ENCODE results near the gene FBXW9. TPM values are rescaled to one million over a fixed set of nuclear protein-coding genes. Genes with fewer than 3 reads are reported as not detected.
A peak's percentile ranks its signal among the peaks of the same experiment; 100 is the strongest.
"Not testable (repeated sequence)": the region's sequence is repeated elsewhere in the genome, so short reads cannot be mapped to it uniquely, and the experiment has no call there.

FBXW9 gene
- total RNA-seq, 1 experiment from 2014 or later, result 13.2 TPM

DNA sequence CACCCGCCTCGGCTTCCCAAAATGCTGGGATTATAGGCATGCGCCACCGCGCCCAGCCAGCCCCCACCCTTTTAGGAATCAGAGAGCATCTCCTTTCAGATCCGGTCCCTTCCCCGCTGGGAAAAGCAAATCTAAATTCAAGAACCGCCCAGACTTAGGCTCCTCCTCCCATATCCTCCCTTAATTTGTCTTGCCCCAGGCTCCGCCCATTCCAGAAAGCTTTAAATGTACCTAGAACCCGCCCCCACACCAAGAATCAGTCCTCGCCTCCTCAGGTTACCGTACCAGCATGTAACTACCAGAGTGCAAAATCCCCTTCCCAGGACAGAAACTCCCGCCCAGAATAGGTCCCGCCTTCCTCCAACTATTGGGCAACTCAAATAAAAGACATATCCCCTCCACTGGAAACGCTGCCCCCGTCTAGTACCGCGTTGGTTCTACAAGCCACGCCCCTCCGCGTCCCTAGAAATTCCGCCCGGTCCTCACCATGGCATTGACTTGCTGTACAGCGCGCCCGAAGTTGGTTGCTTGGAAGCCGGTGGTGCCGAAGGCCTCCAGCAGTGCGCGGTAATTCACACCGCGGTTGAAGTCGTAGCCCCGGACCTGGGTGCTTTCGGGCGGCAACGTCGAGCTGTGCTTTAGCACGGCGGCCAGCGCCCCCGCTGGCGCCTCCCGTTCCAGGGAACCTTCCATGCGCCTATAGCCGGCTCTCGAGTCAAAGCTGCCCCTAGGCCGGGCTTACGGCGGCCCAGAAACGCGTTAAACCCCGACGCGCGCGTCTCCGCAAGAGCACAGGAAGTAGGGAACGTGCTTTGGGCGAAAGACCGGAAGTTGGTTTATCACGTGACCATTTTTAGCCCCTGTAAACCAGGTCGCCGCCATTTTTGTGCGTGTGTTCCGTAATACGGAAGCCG is 15.1 kb downstream of the FBXW9 start, which contains the start of gene DHPS:
Gene DHPS, minus strand, starts transcription at position 807 of the 914 bp plus-strand sequence. Its CDS starts 114 bp downstream, at position 693.
- H3K4me3 ChIP-seq, result peak within 1 kb of the TSS; percentile 83
- H3K9me3 ChIP-seq (replicated peaks), result no peaks in the 10 kb centered on the region
- DNase-seq (ENCODE audit: low read depth in 1 of 2, low spot score in 2 of 2), result peak; percentile 93 to 95
- peak within 1 kb of the TSS; percentile 95 for H3K27ac ChIP-seq
- H3K4me1 ChIP-seq (replicated peaks), result no peaks in the 10 kb centered on the region
- H3K27me3 ChIP-seq (replicated peaks), result no peaks in the 10 kb centered on the region
- H3K36me3 ChIP-seq, result peaks cover 37% of the 10 kb centered on the region

DNA sequence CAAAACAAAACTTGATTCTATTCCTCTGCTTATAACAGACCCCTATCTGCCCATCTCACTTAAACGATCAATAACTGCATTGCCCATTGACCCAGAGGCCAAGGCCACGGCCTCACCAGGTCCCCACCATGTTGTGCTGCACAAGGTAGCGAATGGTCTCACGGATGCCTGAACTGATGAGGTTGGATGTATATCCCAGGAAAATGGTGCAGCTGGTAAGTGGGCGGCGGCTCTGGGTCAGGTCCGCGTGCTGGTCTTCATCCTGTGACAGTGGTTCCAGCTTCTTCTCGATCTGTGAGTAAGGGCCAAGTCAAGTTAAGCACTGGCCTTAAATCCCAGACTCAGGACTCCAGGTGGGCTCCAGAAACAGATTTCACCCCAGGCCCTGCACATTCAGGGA is 16.4 kb downstream of the FBXW9 start:
- Histone ChIP-seq H3K27ac (no peak overlapping the region), H3K4me1 (replicated peaks) (no peaks in the 10 kb centered on the region), H3K36me3 (peaks cover 50% of the 10 kb centered on the region), H3K27me3 (replicated peaks) (no peaks in the 10 kb centered on the region), H3K9me3 (replicated peaks) (no peaks in the 10 kb centered on the region), H3K4me3 (no peak overlapping the region)
- no peak for DNase-seq (ENCODE audit: low read depth in 1 of 2, low spot score in 2 of 2)

DNA sequence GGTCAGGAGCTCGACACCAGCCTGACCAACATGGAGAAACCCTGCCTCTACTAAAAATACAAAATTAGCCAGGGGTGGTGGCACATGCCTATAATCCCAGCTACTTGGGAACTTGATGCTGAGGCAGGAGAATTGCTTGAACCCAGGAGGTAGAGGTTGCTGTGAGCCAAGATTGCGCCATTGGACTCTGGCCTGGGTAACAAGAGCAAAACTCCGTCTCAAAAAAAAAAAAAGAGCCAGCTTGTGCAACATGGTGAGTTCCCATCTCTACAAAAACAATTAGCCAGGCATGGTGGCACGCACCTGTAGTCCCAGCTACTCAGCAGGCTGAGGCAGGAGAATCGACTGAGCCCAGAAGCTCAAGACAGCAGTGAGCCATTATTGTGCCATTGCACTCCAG is 18.4 kb downstream of the FBXW9 start:
- not testable (repeated sequence) for H3K4me3 ChIP-seq; H3K9me3 ChIP-seq (replicated peaks); DNase-seq (ENCODE audit: low read depth in 1 of 2, low spot score in 2 of 2); H3K4me1 ChIP-seq (replicated peaks); H3K27me3 ChIP-seq (replicated peaks); H3K27ac ChIP-seq
- peaks cover 66% of the 10 kb centered on the region for H3K36me3 ChIP-seq

DNA sequence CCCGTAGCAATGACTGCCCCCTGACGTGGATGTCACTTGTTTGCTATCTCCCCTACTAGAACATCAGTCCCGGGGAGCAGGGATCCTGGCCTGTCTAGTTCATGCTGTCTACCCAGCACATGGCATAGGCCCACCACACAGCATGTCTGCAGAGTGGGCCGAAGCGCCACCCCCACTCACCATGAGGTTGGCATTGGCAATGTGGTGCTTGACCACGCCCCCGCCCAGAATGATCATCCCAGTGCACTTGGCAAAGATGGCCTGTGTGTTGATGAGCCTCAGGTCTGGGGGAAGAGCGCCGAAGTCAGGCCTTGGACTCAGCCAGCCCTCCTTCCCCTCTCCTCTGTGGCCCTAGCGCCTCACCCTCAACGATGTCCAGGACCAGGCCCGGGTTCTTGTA is 19.5 kb downstream of the FBXW9 start:
- no peak for DNase-seq (ENCODE audit: low read depth in 1 of 2, low spot score in 2 of 2)
- no peaks in the 10 kb centered on the region for H3K27me3 ChIP-seq (replicated peaks)
- H3K27ac ChIP-seq, result no peak overlapping the region
- H3K4me3 ChIP-seq, result no peak overlapping the region
- H3K36me3 ChIP-seq, result peaks cover 77% of the 10 kb centered on the region
- no peaks in the 10 kb centered on the region for H3K4me1 ChIP-seq (replicated peaks)
- no peaks in the 10 kb centered on the region for H3K9me3 ChIP-seq (replicated peaks)

DNA sequence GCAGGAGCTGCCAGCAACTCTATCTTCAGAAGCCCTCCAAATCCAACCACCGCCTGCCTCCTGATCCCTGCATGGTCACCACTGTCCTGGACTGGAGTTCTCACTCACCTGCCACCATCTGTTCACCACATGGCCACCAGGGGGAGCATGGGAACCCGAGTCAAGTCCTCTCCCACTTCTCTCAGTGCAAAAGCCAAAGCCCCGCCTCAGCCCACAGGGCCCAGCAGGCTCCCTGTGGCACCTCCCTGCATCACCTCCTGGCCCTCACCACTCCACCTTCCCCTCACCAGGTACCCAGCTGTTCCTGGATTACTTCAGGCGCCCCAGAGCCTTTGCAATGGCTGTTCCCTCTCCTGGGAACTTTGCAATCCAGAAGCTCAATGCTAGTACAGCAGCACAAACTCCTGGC is 20.0 kb downstream of the FBXW9 start:
- no peaks in the 10 kb centered on the region for H3K27me3 ChIP-seq (replicated peaks)
- peak; percentile 52 to 92 for DNase-seq (ENCODE audit: low read depth in 1 of 2, low spot score in 2 of 2)
- no peaks in the 10 kb centered on the region for H3K4me1 ChIP-seq (replicated peaks)
- peaks cover 78% of the 10 kb centered on the region for H3K36me3 ChIP-seq
- no peak overlapping the region for H3K4me3 ChIP-seq
- H3K9me3 ChIP-seq (replicated peaks), result no peaks in the 10 kb centered on the region
- H3K27ac ChIP-seq, result no peak overlapping the region

DNA sequence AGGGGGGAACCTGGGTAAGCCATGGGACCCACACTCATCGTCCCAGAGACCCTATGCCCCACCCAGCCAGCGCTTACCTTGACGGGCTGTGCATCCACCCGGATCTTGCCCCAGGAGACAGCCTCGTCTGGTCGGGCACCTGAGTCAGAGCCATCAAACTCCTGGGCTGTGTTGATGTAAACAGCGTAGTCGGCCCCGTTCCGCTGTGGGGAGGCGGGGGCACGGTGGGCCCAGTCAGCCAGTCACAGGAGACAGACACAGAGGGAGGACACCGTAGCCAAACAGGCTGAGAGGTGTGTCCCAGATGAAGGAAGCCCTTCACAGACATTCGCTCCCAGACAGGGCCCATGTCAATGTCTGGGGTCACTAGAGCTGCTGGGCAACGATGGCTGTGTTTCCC is 20.5 kb downstream of the FBXW9 start:
- no peak overlapping the region for H3K27ac ChIP-seq
- DNase-seq (ENCODE audit: low read depth in 1 of 2, low spot score in 2 of 2), result no peak

DNA sequence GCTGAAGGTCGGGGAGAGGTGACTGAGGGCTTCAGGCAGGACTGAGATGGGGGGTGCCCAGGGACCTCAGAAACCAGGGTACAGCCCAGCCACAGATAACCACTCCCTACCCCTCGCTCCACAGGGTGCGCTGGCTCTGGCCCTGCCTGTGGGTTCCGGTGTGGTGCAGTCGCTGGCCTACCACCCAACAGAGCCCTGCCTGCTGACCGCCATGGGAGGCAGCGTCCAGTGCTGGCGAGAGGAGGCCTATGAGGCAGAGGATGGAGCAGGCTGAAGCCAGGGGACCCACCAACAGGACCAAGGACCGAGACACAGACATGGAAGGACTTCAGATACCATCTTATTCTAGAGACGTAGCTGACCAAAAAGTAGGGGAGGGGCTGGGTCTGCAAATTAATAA is 21.0 kb downstream of the FBXW9 start:
- no peak overlapping the region for H3K27ac ChIP-seq
- H3K9me3 ChIP-seq (replicated peaks), result no peaks in the 10 kb centered on the region
- no peaks in the 10 kb centered on the region for H3K27me3 ChIP-seq (replicated peaks)
- H3K4me1 ChIP-seq (replicated peaks), result peaks cover 3% of the 10 kb centered on the region; the same call in 1 of the 2 replicates
- no peak for DNase-seq (ENCODE audit: low read depth in 1 of 2, low spot score in 2 of 2)
- no peak overlapping the region for H3K4me3 ChIP-seq
- peaks cover 82% of the 10 kb centered on the region for H3K36me3 ChIP-seq

More for the DNA sequence above, 20.5 kb downstream of the FBXW9 start:
- Histone ChIP-seq H3K27me3 (replicated peaks) (no peaks in the 10 kb centered on the region), H3K9me3 (replicated peaks) (no peaks in the 10 kb centered on the region), H3K4me3 (no peak overlapping the region), H3K36me3 (peaks cover 77% of the 10 kb centered on the region), H3K4me1 (replicated peaks) (no peaks in the 10 kb centered on the region)

DNA sequence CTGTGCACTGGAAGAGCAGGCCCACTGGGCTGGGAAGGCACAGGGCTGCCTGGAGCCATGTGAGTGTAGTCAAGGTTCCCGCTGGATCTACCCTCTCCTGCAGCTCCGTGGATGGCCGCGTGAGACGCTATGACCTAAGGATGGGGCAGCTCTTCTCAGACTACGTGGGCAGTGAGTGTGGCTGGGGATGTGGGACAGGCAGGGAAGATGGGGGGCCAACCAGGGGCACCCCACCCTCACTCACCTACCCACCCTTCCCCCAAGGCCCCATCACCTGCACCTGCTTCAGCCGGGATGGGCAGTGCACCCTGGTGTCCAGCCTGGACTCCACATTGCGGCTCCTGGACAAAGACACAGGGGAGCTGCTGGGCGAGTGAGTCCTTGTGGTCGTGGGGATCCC is 23.7 kb downstream of the FBXW9 start:
- no peaks in the 10 kb centered on the region for H3K27me3 ChIP-seq (replicated peaks)
- no peak for DNase-seq (ENCODE audit: low read depth in 1 of 2, low spot score in 2 of 2)
- H3K36me3 ChIP-seq, result peaks cover 68% of the 10 kb centered on the region
- H3K4me3 ChIP-seq, result no peak overlapping the region
- peaks cover 16% of the 10 kb centered on the region for H3K4me1 ChIP-seq (replicated peaks)
- H3K9me3 ChIP-seq (replicated peaks), result no peaks in the 10 kb centered on the region
- no peak overlapping the region for H3K27ac ChIP-seq

DNA sequence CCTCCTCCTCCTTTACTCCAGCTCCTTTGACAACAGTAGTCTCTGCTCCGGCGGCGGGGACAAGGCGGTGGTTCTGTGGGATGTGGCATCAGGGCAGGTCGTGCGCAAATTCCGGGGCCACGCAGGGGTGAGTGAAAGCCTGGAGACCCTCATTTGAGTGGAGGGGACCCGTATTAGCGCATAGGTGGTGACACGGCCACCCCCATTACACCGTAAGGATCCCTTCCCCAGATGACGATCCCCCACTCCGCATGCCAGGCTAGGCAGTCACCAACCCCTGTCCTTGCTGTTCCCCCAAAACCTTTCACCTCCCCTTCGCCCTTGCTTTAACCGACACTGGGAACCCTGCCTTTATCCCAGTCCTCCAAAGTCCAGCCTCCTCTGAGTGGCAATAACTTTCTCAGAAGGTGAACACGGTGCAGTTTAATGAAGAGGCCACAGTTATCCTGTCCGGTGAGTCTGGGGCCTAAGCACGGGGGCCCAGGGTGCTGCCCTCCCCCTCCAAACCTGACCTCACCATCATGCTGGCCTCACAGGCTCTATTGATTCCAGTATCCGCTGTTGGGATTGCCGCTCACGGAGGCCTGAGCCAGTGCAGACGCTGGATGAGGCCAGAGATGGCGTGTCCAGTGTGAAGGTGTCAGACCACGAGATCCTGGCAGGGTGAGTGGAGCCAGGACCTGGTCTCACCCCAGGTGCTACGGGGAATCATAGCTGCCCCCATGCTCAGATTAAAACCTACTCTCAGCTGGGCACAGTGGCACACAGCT is 26.1 kb downstream of the FBXW9 start:
- H3K4me1 ChIP-seq (replicated peaks), result peaks cover 28% of the 10 kb centered on the region
- H3K27me3 ChIP-seq (replicated peaks), result no peaks in the 10 kb centered on the region
- peak overlapping the region; percentile 70 for H3K4me3 ChIP-seq
- DNase-seq (ENCODE audit: low read depth in 1 of 2, low spot score in 2 of 2), result no peak
- H3K27ac ChIP-seq, result peak overlapping the region; percentile 94
- H3K36me3 ChIP-seq, result peaks cover 50% of the 10 kb centered on the region
- H3K9me3 ChIP-seq (replicated peaks), result no peaks in the 10 kb centered on the region

DNA sequence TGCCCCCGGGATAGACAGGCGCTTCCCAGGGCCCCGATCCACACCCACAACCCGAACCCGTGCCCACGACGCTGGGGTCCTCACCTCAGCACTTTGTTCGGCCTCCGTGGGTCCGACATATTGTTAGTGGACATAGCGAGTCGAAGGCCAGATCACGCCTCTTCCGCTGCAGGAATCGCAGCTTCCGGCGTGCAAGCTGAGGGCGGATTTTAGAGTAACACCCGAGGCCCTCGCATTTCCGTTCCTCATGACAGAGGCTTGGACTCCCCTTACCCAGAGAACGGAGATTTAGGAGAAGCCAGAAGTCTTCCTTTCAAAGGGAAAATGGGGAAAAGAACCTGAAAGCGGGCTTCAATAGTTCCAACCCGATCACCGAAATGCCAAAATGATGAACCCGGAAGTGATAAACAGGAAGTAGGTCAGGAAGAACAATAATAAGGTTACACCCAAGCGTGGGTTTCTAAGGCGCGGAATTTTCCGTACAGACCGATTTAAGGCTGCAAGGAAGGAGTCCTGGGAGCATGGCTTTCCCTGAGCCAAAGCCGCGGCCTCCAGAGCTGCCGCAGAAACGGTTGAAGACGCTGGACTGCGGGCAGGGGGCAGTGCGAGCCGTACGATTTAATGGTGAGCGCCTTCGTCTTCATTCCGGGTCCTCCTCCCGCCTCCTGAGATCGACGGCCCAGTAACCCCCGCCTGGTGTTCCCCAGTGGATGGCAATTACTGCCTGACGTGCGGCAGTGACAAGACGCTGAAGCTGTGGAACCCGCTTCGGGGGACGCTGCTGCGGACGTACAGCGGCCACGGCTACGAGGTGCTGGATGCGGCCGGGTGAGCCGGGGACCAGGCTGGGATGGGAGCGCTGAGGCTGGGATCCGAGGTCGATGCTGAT is 26.9 kb downstream of the FBXW9 start:
- Histone ChIP-seq H3K4me3 (peak overlapping the region; percentile 70), H3K27ac (peak overlapping the region; percentile 94), H3K9me3 (replicated peaks) (no peaks in the 10 kb centered on the region), H3K36me3 (peaks cover 51% of the 10 kb centered on the region), H3K4me1 (replicated peaks) (peaks cover 28% of the 10 kb centered on the region), H3K27me3 (replicated peaks) (no peaks in the 10 kb centered on the region)
- DNase-seq (ENCODE audit: low read depth in 1 of 2, low spot score in 2 of 2), result peak; percentile 76 to 94

DNA sequence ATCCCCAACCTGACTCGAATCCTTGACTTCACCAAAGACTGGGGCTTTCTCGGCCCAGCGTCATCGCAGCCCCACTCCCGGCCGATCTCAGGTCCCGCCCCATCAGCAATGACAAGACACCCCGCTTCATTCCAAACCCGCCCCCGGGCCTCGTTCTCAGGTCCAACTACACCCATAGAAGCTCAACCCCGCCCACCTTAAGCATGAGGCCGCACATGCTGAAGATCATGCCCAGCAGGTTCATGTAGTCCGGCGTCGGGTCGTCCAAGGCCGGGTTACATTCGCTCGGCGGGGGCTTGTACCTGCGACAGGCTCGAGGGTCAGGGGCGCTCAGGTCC is 27.5 kb downstream of the FBXW9 start:
- H3K4me1 ChIP-seq (replicated peaks), result peaks cover 28% of the 10 kb centered on the region
- DNase-seq (ENCODE audit: low read depth in 1 of 2, low spot score in 2 of 2), result no peak
- no peaks in the 10 kb centered on the region for H3K27me3 ChIP-seq (replicated peaks)
- H3K9me3 ChIP-seq (replicated peaks), result no peaks in the 10 kb centered on the region
- peak overlapping the region; percentile 94 for H3K27ac ChIP-seq
- peak overlapping the region; percentile 70 for H3K4me3 ChIP-seq
- H3K36me3 ChIP-seq, result peaks cover 51% of the 10 kb centered on the region

DNA sequence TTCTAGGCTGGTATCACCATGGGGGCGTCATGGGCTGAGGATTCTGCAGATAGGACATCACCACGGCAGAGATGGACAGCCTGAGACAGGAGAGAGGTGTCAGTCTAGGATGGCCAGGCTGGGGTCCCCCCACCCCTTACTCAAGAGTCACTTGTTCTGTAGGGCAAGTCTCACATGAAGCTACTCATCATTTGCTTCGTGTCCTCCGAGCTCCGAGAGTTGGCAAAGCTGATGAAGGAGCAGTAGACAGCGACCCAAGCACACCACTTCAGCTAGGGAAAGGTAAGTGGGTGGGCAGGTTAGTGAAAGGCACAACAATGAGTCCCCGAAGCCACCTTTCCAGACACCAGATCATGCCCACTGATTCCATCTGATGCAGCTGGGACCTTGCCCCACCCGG is 28.1 kb downstream of the FBXW9 start:
- no peak for DNase-seq (ENCODE audit: low read depth in 1 of 2, low spot score in 2 of 2)
- Histone ChIP-seq H3K4me3 (peak overlapping the region; percentile 70), H3K27me3 (replicated peaks) (no peaks in the 10 kb centered on the region), H3K36me3 (peaks cover 51% of the 10 kb centered on the region), H3K9me3 (replicated peaks) (no peaks in the 10 kb centered on the region), H3K4me1 (replicated peaks) (peaks cover 28% of the 10 kb centered on the region), H3K27ac (no peak overlapping the region)

DNA sequence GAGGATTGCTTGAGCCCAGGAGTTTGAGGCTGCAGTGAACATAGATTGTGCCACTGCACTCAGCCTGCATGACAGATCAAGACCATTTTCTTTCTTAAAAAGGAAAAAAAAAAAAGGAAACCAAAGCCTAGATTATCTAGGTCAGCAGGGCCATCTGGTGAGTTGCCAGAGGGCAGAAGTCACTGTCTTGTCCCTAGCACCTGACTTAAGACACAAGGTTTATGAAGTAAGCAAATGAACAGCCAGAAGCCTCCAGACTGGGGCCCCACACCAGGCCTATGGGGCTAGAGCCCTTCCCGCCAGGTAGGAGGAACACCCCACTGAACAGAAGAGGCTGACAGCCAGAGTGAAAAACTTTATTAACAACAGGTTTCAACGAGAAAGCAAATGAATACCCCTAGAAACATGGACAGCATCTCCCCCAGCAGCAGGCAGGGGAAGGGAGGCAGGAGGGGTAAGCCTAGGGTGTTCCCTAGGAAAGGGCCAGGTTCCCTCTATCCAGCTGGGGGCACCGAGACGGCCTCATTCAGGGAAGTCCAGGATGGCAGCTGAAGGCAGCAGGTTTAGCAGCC is 28.6 kb downstream of the FBXW9 start:
- Histone ChIP-seq H3K27ac (no peak overlapping the region), H3K4me1 (replicated peaks) (peaks cover 28% of the 10 kb centered on the region), H3K27me3 (replicated peaks) (no peaks in the 10 kb centered on the region), H3K4me3 (no peak overlapping the region), H3K9me3 (replicated peaks) (no peaks in the 10 kb centered on the region), H3K36me3 (peaks cover 51% of the 10 kb centered on the region)
- DNase-seq (ENCODE audit: low read depth in 1 of 2, low spot score in 2 of 2), result no peak

Data from SJSA1 (cell line).